GM19468 (cell line): ENCODE measurements around the gene CCDC120.

Experiments
- ATAC-seq: cut with Tn5 transposase; IDR thresholded peaks from one replicate; pipeline ENCODE4 v1.9.1; 2021; ENCODE audit warnings: mild to moderate bottlenecking, moderate library complexity, moderate number of reproducible peaks; ENCODE audit not compliant: unreplicated experiment; ENCODE audit errors: extremely low read depth

Gene CCDC120

GRCh38 chrX:49089553-49089952, 30.8 kb downstream of the CCDC120 start:
- no peak for ATAC-seq

DNA sequence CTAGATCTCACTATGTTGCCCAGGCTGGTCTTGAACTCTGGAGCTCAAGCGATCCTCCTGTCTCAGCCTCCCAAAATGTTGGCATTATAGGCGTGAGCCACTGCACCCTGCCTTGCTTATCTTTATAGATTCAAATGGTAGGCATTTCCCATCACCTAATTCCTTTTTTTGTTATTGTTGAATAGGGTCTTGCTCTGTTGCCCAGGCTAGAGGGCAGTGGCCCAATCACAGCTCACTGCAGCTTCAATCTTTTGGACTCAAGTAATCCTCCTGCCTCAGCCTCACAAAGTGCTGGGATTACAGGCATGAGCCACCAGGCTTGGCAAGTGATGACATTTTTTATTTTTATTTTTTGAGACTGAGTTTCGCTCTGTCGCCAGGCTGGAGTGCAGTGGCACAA, 37.6 kb downstream of the CCDC120 start:
- no peak for ATAC-seq

- peak; percentile 93 for ATAC-seq
Observed at GRCh38 chrX:49100704-49101628, 42.2 kb downstream of the CCDC120 start.

DNA sequence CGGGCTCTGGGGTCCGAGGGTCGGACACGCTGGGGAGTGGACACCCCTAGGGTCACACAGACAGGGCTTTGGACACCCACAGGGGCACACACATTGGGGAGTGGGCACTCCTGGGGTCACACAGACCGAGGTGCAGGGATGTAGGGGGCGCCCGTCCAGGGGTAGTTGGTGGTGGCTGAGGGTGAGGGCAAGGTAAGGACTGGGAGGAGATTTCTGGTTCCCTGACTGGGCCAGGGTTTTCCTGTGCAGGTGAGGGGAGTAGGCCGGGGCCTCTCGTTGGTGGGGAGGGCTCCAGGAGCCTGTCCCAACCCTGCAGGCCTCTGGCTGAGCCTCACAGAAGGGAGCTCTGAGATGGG, 42.8 kb downstream of the CCDC120 start:
- ATAC-seq: no peak

DNA sequence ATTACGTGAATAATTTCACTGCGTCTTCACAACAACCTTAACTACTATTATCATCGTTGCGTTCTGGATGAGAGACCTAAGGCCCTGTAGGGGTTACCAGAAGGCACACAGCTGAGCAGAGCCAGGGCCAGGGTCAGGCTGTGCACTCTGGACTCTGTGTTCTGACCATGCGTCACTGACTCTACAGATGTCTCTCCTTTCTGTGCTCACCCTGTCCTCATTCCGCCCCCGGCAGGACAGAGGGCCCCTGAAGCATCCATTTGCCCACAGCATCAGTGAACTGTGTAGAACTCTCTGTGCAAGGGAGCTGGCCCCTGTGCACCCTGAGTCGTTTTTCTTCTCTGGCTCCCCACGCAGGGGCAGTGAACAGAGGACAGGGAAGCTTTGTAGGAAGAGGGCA, 43.4 kb downstream of the CCDC120 start:
- no peak for ATAC-seq

GRCh38 chrX:49103637-49104036, 44.8 kb downstream of the CCDC120 start:
- ATAC-seq: no peak

- ATAC-seq: no peak
Observed at GRCh38 chrX:49106296-49106695, 47.5 kb downstream of the CCDC120 start.

GRCh38 chrX:49106930-49107329, 48.1 kb downstream of the CCDC120 start:
- ATAC-seq: no peak

- ATAC-seq: no peak
Observed at GRCh38 chrX:49108641-49109040, 49.8 kb downstream of the CCDC120 start.

- no peak for ATAC-seq
Observed at GRCh38 chrX:49110417-49110816, 51.6 kb downstream of the CCDC120 start.

DNA sequence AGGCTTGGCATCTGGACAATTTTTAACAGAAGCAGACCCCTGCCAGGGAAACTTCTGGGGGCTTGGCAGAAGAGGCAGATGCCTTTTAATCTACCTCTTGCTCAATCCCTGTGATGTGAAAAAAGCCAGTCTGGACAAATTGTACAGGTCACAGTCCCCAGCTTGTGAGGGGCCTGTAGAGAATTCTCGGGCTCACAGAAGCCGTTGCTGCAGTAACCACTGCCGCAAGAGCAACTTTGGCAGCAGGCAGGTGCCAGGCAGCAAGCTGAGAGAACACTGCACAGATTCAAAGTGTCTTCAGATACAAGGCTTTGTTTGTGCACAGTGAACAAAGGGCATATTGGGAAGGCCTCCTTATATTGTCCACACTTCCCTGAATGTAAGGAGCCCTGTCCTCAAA, 53.0 kb downstream of the CCDC120 start:
- ATAC-seq: no peak

DNA sequence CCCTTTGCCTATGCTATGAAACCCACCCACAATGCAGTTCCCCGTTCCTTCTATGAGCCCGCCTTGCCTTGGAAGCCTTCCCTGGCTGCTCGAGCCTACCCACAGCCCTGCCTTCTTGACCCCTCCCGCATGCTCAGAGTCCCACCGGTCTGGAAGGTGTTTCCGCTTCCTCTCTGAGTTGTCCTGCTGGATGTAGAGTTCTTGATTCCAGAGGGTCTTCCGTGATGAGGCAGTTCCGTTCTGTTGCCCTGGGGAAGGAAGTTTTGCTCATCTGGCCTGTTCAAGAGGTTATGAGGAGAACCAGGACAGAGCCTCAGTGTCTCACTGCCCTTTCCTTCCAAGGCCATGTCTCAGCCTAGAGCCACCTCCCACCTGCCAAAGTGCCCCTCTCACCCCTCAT, 57.3 kb downstream of the CCDC120 start:
- no peak for ATAC-seq

- ATAC-seq: no peak
Observed at GRCh38 chrX:49116716-49117115, 57.9 kb downstream of the CCDC120 start.

GRCh38 chrX:49117581-49117980, 58.8 kb downstream of the CCDC120 start:
- ATAC-seq: no peak
